ENCODE measurements around the gene ELP2. TPM values are rescaled to one million over a fixed set of nuclear protein-coding genes. Genes with fewer than 3 reads are reported as not detected.
A peak's percentile ranks its signal among the peaks of the same experiment; 100 is the strongest.

ELP2 gene
- total and polyA plus RNA-seq, 9 of the 15 experiments (the other 6 are each of a cell fraction or from before 2014, with no cell fraction given) = 76.8 to 192 (median 140) TPM

DNA sequence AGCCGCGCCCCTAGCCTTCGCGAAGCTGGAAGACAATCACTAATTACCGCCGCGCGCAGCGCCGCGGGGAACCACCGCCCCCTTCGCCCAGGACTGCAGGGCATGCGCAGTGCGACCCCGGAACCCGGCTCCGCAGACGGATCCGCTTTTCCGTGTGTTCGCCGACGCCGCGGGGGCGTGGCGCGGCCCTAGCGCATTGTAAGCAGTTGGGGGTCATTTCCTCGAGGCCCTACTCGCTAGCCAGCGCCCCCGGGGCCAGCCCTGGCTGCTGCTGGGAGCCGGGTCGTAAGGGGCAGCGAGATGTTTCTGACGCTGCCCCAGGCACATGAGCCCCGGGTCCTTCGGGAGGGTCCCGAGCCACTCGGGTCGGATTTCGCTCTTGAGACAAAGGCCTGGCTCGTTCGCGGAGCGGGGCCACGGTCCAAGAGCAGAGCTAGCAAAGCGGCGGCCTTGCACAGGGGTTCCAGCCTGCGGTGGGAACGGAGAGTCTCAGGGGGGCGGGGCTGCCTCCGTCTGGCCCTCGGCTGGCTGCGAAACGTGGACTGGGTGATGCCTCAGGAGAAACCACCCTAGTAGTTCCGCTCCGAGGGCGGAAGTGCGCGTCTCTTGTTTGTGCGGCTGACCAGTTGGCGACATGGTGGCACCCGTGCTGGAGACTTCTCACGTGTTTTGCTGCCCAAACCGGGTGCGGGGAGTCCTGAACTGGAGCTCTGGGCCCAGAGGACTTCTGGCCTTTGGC is at the start of gene ELP2, which contains the start of gene SLC39A6 (continued):
- no peak for TF ChIP-seq STAG1 (CRISPR knock-in tag; IDR thresholded peaks at IDR 0.05; ENCODE audit: borderline replicate concordance)
- peak; percentile 32 for TF ChIP-seq NR2C1 (IDR thresholded peaks at IDR 0.05)
- 0 out of 2 replicates have a peak, but pooled peaks have one; percentile 11 for TF ChIP-seq NR2C1 (tag; IDR thresholded peaks at IDR 0.05)
- TF ChIP-seq, protein P1, sequence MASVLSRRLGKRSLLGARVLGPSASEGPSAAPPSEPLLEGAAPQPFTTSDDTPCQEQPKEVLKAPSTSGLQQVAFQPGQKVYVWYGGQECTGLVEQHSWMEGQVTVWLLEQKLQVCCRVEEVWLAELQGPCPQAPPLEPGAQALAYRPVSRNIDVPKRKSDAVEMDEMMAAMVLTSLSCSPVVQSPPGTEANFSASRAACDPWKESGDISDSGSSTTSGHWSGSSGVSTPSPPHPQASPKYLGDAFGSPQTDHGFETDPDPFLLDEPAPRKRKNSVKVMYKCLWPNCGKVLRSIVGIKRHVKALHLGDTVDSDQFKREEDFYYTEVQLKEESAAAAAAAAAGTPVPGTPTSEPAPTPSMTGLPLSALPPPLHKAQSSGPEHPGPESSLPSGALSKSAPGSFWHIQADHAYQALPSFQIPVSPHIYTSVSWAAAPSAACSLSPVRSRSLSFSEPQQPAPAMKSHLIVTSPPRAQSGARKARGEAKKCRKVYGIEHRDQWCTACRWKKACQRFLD (CRISPR knock-in tag; IDR thresholded peaks at IDR 0.05) = no peak
- TF ChIP-seq RBM25 (IDR thresholded peaks at IDR 0.05; ENCODE audit: low read depth, low read length, severe bottlenecking) = peak; percentile 43
- peak; percentile 92 for TF ChIP-seq GTF2E2 (tag; IDR thresholded peaks at IDR 0.05)
- TF ChIP-seq, protein P2, sequence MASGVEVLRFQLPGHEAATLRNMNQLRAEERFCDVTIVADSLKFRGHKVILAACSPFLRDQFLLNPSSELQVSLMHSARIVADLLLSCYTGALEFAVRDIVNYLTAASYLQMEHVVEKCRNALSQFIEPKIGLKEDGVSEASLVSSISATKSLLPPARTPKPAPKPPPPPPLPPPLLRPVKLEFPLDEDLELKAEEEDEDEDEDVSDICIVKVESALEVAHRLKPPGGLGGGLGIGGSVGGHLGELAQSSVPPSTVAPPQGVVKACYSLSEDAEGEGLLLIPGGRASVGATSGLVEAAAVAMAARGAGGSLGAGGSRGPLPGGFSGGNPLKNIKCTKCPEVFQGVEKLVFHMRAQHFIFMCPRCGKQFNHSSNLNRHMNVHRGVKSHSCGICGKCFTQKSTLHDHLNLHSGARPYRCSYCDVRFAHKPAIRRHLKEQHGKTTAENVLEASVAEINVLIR (CRISPR knock-in tag; IDR thresholded peaks at IDR 0.05) = 0 out of 2 replicates have a peak, but pooled peaks have one; percentile 11
- TF ChIP-seq, protein P3, sequence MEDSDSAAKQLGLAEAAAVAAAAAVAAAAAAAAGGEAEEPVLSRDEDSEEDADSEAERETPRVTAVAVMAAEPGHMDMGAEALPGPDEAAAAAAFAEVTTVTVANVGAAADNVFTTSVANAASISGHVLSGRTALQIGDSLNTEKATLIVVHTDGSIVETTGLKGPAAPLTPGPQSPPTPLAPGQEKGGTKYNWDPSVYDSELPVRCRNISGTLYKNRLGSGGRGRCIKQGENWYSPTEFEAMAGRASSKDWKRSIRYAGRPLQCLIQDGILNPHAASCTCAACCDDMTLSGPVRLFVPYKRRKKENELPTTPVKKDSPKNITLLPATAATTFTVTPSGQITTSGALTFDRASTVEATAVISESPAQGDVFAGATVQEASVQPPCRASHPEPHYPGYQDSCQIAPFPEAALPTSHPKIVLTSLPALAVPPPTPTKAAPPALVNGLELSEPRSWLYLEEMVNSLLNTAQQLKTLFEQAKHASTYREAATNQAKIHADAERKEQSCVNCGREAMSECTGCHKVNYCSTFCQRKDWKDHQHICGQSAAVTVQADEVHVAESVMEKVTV (CRISPR knock-in tag; IDR thresholded peaks at IDR 0.05) = 0 out of 2 replicates have a peak, but pooled peaks have one; percentile 5
- TF ChIP-seq, protein P4, sequence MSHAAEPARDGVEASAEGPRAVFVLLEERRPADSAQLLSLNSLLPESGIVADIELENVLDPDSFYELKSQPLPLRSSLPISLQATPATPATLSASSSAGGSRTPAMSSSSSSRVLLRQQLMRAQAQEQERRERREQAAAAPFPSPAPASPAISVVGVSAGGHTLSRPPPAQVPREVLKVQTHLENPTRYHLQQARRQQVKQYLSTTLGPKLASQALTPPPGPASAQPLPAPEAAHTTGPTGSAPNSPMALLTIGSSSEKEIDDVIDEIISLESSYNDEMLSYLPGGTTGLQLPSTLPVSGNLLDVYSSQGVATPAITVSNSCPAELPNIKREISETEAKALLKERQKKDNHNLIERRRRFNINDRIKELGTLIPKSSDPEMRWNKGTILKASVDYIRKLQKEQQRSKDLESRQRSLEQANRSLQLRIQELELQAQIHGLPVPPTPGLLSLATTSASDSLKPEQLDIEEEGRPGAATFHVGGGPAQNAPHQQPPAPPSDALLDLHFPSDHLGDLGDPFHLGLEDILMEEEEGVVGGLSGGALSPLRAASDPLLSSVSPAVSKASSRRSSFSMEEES (CRISPR knock-in tag; IDR thresholded peaks at IDR 0.05) = no peak
- TF ChIP-seq TAF1 (IDR thresholded peaks at IDR 0.05; ENCODE audit: control insufficient read depth, extremely low read depth, insufficient read depth, low read length, severe bottlenecking) = peak; percentile 82
- TF ChIP-seq, protein P5, sequence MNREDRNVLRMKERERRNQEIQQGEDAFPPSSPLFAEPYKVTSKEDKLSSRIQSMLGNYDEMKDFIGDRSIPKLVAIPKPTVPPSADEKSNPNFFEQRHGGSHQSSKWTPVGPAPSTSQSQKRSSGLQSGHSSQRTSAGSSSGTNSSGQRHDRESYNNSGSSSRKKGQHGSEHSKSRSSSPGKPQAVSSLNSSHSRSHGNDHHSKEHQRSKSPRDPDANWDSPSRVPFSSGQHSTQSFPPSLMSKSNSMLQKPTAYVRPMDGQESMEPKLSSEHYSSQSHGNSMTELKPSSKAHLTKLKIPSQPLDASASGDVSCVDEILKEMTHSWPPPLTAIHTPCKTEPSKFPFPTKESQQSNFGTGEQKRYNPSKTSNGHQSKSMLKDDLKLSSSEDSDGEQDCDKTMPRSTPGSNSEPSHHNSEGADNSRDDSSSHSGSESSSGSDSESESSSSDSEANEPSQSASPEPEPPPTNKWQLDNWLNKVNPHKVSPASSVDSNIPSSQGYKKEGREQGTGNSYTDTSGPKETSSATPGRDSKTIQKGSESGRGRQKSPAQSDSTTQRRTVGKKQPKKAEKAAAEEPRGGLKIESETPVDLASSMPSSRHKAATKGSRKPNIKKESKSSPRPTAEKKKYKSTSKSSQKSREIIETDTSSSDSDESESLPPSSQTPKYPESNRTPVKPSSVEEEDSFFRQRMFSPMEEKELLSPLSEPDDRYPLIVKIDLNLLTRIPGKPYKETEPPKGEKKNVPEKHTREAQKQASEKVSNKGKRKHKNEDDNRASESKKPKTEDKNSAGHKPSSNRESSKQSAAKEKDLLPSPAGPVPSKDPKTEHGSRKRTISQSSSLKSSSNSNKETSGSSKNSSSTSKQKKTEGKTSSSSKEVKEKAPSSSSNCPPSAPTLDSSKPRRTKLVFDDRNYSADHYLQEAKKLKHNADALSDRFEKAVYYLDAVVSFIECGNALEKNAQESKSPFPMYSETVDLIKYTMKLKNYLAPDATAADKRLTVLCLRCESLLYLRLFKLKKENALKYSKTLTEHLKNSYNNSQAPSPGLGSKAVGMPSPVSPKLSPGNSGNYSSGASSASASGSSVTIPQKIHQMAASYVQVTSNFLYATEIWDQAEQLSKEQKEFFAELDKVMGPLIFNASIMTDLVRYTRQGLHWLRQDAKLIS (CRISPR knock-in tag; IDR thresholded peaks at IDR 0.05) = no peak; the same call in 1 of the 2 replicates
- no peak for TF ChIP-seq RUNX1 (IDR thresholded peaks at IDR 0.05; ENCODE audit: low read depth)
- no peak for TF ChIP-seq HOXB6 (CRISPR knock-in tag; IDR thresholded peaks at IDR 0.05; ENCODE audit: borderline replicate concordance)

Measured in K562 (cell line).